Right ventricle myocardium inferior (tissue), 1 donor: ENCODE data around the gene NPAS2. TPM values are rescaled to one million over a fixed set of nuclear protein-coding genes. Genes with fewer than 3 reads are reported as not detected.

Experiments used
- ATAC-seq: fragments of 200-7000 bp; cut with Tn5 transposase; one replicate; pipeline ENCODE4 v1.9.1; 2020; ENCODE audit warnings: mild to moderate bottlenecking, moderate library complexity
- DNase-seq: peaks from one replicate; pipeline ENCODE4 v3.0.0; 2021; ENCODE audit errors: missing footprints
- intact Hi-C: fragments of 100-400 bp; cut with DNase I; formaldehyde crosslinking; loops from one replicate; pipeline ENCODE4 v1.11.0; 2022
- total RNA-seq: library from RNA; stranded (reverse); fragmentation: NEBNext Ultra II Directional; extraction: Animal tissue kit (Norgen Biotek cat#: 25700); gene quantifications from one replicate; pipeline ENCODE4 v1.2.1, GENCODE V29; 2021
- donor health status: DM: no; HTN: yes; CAD: no; lungs with severe emphysema.

Gene NPAS2
- total RNA-seq, 1 donor from 2014 or later, result 38.0 TPM

DNA sequence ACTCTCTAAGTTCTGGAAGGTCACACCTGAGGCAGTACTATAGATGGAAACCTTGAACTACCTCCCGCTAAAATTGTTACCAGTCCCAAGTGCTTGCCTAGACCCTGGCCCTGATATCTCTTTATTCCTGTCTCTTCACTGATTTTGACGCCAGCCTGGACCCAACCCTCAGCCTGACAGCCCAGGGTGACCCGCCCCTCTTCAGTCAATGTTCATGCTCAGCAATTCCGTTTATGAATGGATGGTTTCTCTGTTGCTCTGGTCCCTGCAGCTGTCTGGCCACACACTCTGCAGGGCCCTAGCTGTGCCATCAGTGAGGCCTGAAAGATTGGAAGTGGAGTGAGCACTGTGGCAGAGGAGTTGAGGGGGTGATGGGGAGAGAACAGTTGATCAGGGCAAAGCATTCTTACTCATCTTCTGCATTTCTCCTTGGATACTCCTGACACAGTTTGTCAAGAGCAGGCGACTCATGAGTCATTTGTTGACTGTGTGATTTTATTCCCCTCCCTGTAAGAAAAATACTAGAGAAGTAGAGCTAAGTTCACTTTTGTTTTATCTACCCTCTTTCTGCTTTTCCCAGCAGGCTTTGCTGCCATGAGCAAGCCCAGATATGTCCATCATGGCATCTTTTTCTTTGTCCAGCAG lies 46.0 kb downstream of the NPAS2 start:
- intact Hi-C loops, result no loop called here
- ATAC-seq (no peak), DNase-seq (no peak)

DNA sequence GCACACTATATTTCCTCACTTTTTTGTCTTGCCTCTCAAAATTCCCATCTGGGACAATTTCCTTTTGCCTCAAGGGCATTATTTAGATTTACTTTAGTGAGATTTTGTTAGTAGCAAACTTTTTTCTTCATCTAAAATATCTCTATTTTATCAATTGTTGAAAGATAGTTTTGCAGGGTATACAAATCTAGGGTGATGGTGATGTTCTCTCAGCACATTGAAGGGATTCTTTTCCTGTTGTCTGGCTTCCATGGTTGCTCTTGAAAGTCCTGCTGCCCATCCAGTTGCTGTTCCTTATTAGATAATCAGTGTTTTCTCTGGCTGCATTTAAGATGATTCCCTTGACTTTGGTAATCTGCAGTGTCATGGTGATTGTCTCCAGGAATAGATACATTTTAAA lies 48.1 kb downstream of the NPAS2 start:
- no peak for DNase-seq
- intact Hi-C loops, result no loop called here
- ATAC-seq, result no peak

DNA sequence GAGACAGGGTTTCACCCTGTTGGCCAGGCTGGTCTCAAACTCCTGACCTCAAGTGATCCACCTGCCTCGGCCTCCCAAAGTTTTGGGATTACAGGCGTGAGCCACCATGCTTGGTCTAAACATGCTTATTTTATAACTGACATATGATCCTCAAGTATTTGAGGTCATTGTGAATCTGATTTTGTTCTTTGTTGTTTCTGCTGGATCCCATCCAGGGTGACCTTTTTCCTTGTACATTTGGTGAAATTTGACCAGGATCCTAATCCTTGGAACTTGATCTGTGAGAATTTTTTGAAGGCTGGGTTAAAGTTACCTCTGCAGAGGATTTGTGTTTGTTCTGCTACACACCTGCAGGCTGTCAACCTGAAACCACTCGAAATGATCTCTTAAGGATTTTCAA lies 49.2 kb downstream of the NPAS2 start:
- DNase-seq (no peak), ATAC-seq (no peak)
- intact Hi-C loops, result no loop called here

DNA sequence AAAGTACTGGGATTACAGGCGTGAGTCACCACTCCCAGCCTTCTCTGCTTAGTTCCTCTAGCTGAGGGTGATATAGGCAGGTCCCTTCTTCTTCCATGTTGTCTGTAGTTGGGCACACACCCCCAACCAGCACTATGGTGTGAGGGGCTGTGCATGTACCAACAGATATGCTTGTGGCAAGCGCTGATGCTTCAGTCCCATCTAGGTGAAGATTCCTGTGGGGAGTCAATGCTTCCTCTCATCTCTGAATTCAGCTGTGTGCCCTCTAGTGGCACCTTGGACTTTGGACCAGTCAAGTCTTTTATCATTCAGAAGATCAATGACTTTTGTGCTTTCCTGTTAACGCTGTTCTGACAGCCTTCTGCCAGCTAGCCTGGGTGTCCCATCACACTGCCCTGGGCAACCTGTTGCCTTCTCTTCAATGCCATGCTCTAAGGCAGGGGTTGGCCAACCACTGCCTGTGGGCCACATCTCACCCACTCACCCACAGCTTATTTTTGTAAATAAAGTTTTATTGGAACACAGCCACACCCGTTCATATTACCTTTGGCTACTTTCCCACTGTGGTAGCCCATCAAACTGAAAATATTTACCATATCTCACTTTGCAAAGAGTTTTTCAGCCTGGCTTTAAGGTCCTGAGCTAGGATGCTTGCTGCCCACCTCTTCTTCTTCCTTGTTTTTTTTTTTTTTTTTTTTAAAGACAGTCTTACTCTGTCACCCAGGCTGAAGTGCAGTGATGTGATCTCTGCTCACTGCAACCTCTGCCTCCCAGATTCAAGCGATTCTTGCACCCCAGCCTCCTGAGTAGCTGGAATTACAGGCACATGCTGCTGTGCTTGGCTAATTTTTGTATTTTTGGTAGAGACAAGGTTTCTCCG lies 51.0 kb downstream of the NPAS2 start:
- intact Hi-C loops, result no loop called here
- ATAC-seq, result no peak
- no peak for DNase-seq

DNA sequence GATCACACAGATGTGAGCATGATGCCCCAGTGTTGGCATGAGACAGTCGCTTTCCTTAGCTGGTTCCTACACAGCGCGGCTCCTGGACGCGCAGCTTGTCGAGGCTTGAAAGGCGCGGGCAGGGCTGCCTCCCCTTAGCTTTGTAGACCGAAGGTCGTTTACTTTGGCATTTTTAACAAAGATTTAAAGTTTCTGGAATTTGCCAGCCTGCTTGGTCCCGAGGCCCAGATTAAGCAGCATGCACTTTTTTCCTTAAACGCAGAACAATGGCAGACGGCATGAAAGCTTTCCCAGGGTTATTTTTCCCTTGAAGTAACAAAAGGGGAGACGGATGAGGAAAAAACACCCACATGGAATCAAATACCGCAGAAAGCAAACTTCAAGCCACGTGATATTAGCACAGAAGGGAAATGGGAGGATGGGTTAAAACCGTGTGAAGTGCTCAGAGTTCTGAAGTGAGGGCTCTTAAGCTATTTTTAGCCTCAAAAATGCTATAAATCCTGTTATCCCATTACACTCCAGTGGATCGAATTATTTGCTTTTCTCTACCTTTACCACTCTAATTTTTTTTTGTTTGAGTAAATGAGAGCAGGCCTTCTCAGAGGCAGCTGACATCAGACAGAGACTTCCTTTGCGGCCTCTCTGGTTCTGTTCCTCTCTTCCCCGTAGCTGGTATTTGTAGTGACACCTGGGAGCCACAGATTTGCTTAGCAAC lies 55.7 kb downstream of the NPAS2 start:
- intact Hi-C loops, result no loop called here
- ATAC-seq (no peak), DNase-seq (no peak)

DNA sequence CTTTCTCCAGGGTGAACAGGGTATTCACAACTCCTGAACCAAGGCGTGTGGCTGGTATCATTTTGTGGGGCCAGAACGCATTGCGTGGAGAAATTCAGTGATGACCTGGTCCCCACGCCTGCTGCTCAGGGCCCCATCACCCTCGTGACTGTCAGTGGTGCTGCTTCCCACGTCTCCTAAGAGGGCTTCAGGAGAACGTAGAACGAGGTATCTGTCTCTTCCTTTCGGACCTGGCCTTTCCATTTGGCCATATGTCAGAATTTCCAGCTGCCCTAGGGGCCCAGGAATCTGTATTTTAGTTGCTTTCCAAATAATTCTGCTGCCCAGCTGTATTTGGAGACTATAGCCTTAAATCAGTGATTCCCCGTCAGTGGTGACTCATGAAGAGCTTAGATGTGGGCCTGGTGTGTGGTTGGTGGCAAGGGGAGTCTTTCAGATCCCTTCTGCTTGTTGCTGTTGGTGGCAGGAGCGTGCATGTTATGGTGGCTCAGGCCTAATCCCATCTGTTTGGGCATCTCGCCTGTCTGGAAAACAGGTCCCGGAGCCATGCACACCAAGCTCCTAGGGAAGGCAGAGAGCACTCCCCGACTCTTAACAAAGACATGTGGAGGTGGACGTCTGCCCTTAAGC lies 56.4 kb downstream of the NPAS2 start:
- ATAC-seq (no peak), DNase-seq (no peak)
- intact Hi-C loops, result no loop called here

DNA sequence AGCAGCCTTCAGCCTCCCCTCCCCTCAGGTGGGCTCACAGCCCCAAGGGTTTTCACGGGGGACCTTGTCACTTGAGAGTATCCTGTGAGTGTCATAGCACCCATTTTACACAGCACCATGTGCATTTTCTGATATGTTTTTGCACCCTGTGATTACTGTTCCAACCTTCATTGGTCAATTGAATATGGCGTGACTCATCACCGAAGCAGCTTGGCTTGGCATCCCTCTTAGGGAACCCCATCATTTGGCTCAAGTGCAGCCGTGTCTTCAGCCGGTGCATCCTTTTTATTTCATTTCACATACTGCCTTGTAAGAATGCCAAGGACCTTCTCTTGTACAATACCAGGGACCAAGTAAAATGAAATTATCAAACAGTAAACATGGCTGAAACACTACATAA lies 57.6 kb downstream of the NPAS2 start:
- ATAC-seq, result no peak

DNA sequence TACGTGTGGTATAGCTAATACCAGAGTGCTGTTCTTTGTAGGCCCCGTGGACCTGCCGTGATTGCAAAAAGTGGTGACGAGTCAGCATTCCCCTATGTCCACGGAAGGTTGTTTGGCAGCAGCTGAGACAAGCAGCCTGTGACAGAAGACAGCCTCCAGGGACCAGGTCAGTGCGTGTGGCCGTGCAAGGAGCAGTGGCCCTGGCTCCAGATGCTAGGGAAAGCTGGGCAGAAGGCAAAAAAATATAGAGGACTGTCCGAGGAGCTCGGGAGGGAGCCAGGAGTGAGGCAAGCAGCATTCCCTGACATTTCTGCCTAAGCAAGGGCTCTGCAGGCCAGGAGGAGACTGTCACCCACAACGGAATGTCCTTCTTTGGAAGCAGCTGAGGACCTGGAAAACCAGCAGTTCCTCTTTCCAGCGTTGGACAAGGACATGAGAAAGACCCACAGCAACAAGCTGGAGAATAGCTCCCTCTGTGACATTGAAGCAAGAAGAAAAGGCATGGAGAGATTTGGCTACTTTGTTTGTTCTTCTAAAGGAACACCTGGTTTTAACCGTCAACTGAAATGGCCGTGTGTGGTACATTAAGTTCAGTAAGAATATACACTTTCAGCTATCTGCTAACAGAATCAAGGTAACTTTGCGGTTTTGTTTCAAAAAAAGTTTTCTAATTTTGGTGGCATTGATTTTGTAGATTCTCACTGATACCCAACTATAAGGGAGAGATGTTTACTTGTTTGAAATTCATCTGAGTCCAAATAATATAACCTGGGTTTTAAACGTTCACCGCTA lies 58.3 kb downstream of the NPAS2 start:
- DNase-seq (no peak), ATAC-seq (peak; percentile 78)
- intact Hi-C loops, result loop anchor here (1.0 kb wide), 1 partner anchor 58 kb away; the partner anchor contains the start of gene NPAS2

More for the DNA sequence above, 57.6 kb downstream of the NPAS2 start:
- intact Hi-C loops, result no loop called here
- no peak for DNase-seq

DNA sequence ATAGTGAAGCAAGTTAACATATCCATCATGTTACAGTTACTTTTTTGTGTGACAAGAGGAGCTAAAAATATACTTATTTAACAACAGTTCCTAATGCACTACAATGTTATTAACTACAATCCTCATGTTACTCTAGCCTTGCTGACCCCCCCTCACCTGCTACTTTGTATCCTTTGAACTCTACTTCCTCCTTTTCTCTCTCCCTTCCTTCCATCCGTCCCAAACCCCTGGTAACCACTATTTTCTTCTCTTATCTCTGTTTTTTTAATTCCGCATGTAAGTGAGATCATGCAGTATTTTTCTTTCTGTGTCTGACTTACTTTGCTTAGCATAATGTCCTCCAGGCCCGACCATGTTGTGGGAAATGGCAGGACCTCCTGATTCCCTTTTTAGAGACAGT lies 59.4 kb downstream of the NPAS2 start:
- no peak for ATAC-seq
- no peak for DNase-seq
- intact Hi-C loops, result no loop called here

DNA sequence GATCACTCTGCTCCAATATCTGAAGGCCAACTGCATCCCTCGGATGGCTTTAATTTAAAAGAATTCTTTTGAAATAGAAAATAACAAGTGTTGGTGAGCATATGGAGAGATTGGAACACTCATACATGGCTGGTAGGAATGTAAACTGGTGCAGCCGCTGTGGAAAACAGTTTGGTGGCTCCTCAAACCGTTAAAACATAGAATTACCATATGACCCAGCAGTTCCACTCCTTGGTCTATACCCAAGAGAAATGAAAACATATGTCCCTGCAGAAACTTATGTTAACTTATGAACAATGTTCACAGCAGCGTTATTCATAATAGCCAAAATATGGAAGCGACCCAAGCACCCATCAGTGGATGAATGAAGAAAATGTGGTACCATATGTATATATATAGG lies 60.1 kb downstream of the NPAS2 start:
- intact Hi-C loops, result no loop called here
- DNase-seq, result no peak
- no peak for ATAC-seq

DNA sequence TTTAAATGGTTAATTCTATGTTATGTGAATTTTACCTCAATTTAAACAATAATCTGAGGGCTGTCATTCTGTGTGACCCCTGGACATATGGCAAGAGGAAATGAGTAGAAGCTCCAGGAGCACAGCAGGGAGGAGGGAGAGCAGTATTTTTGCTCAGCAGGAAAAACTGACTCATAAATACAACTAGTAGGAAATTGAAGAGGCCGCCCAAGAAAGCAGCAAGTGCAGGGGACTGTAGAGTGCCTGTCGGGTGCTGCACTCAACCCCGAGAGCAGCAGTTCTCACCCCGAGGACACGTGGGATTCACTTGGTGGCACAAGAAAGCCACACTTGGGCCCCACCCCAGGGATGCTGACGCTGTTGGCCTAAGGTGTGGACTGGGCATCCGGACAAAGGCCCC lies 60.8 kb downstream of the NPAS2 start:
- no peak for ATAC-seq
- no peak for DNase-seq
- intact Hi-C loops, result no loop called here

DNA sequence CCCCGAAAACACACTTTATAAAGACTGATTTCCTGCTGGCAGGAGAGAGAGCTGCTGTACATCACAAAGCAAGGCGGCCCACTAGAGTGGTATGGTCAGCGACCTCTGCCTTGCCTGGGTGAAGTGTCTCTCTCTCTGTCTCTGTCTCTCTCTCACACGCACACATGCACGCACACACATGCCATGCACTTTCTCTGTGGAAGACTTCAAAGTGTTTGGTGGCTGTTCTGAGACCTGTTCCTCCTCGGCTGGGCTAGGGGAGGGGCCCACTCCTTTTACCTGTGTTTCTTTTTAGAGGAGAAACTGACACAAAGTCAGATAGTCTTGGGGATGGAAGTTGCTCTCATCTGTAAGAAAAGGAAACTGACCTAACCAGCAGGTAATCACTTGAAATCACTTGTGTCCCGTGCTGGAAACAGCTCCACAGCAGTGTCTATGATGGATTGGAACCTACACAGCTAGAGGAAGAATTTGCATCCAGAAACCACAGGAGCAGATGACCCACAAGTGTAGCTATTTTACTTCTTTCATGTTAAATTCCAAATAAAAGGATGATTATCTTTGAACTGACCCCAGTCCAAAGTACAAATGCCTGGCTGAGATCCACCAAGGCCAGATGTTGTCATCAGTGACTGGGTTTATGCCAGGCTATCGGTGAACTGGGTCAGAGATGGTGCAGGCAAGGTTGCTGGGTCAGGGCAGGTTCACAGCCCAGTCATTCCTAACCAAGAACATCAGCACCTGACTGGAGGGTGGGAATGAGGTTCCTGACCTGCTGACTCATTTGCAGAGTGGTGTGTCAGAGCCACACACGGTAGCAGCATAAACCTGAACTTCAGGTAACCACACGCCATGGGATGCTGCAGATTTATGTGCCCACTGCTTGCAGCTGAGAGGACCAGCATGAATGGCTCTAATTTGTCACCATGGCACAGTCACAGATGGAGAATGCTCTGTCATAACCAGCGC lies 63.0 kb downstream of the NPAS2 start:
- no peak for DNase-seq
- intact Hi-C loops, result no loop called here
- no peak for ATAC-seq

DNA sequence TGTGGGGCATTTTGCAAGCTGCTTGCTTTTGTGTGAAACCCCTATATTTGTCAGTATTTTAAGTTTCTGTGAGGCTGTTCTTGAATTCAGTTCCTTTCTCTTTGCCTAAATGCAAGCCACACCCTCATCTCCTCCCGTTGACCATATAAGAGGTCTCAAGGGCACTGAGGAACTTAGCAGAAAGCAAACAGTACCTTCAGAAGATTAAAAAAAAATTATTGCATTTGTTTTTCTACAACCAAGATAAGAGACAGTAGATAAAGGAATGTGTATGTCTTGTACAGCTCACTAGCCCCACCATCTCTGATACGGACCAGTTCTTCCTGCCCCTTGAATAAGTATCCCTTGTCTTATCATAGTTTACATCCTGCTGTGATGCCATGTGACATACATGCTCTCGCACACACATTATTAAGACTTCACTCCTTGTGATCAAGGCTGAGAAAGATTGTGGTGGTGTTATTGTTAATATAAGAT lies 64.2 kb downstream of the NPAS2 start:
- ATAC-seq (no peak), DNase-seq (no peak)
- intact Hi-C loops, result no loop called here

DNA sequence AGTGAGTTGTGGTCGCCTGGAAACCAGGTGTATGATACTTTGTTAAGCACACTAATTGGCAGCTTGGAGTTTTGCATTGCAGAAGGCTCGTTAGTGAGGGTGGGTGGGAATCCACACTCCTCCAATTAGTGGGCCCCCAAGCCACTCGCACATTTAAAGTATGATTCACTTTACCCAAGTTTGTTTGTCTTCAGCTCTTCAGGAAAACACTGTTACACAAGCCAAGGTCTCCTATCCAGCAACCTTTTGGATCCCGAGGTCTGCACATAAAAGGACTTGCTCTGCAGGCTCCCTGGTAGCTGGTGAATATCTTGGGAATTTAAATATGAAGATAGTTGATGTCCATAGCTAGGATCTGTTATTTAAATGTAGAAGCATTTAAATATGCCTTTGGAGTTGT lies 66.1 kb downstream of the NPAS2 start:
- intact Hi-C loops, result no loop called here
- ATAC-seq (no peak), DNase-seq (no peak)

DNA sequence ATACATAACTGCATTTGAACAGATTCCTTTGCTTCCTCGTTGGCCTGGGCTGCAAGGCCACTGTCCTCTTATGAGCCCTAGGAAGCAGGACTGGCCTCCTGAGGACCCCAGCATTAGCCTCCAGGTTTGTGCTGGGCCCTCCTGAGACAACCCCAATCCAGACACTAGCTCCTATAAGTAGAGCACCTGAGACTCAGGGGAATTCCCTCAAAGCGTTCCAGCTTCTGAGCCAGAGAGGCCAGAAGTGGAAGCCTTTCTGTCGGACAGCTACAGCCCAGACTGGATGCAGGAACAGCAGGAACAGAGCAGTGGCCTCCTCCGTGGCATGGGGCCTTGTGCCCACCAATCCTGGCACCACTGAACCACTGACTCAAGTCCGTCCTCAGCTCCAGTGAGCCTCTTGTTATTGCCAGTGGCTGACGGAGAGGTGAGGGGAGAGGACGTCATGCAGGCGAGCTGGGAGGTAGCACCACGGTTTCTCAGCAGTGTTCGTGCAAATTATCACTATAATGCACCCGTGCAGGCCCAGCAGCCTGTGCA lies 67.2 kb downstream of the NPAS2 start:
- intact Hi-C loops, result no loop called here
- ATAC-seq (no peak), DNase-seq (no peak)

DNA sequence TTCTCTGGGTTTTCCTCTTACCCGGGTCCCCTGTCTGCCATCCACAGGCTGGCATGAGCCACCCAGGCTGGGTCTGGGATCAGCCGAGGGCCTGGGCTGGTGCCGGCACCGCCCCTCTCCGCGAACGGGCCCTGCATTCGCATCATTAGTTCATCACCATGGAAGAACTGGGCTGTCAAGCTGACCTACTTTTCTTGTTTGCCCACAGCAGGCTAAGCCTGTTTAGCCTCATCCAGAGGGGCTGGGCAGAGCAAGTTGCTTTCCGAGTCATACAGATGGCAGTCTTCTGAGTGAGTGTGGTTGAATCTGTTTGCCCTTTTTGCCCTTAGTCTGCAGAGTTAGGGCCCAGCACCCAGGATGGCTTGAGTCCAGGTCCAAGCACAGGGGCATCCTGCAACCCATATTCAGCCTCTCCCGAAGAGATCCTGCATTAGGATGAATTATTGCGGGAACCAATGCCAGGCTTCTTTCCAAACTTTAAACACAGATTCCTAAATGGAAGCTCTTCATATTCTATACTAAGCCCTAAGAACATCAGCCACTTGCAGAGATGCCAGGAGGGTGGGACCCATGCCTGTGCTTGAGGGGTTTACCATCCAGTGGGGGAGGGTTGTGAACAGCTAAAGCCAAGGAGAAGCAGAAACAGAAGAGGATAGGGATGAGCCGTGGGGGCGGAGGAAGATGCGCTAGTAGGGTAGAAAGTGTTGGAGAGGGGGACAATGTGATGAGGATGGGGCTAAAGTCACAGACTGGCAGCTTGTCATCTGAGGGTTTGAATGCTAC lies 68.0 kb downstream of the NPAS2 start:
- no peak for DNase-seq
- ATAC-seq, result no peak
- intact Hi-C loops, result no loop called here
